ENCODE measurements around the gene FAM118B.
A peak's percentile ranks its signal among the peaks of the same experiment; 100 is the strongest.
"Not testable (repeated sequence)": the region's sequence is repeated elsewhere in the genome, so short reads cannot be mapped to it uniquely, and the experiment has no call there.

The FAM118B gene

GRCh38 chr11:126277780-126278179 lies 66.2 kb downstream of the FAM118B start:
- no peak for DNase-seq (ENCODE audit: low read depth)

- DNase-seq (ENCODE audit: low read depth): no peak
These were observed 67.6 kb downstream of the FAM118B start for GRCh38 chr11:126279191-126279590.

GRCh38 chr11:126280595-126280994 lies 69.0 kb downstream of the FAM118B start:
- DNase-seq (ENCODE audit: low read depth): no peak

- no peak for DNase-seq (ENCODE audit: low read depth)
These were observed 69.7 kb downstream of the FAM118B start for GRCh38 chr11:126281245-126281644.

- DNase-seq (ENCODE audit: low read depth): no peak
These were observed 70.1 kb downstream of the FAM118B start for GRCh38 chr11:126281666-126282175.

GRCh38 chr11:126282361-126282735 lies 70.8 kb downstream of the FAM118B start:
- DNase-seq (ENCODE audit: low read depth): no peak

GRCh38 chr11:126282736-126283591 lies 71.4 kb downstream of the FAM118B start, which contains the start of gene TIRAP:
TSS of gene TIRAP (plus strand) at chr11:126283093. CDS start at chr11:126290895, 7,802 bp downstream.
- no peak for DNase-seq (ENCODE audit: low read depth)

GRCh38 chr11:126284829-126285228 lies 73.2 kb downstream of the FAM118B start:
- DNase-seq (ENCODE audit: low read depth): peak; percentile 50

- DNase-seq (ENCODE audit: low read depth): no peak
These were observed 76.7 kb downstream of the FAM118B start for GRCh38 chr11:126288237-126288636.

GRCh38 chr11:126290887-126291286 lies 79.3 kb downstream of the FAM118B start:
- DNase-seq (ENCODE audit: low read depth): no peak

- DNase-seq (ENCODE audit: low read depth): no peak
These were observed 82.1 kb downstream of the FAM118B start for GRCh38 chr11:126293726-126294125.

GRCh38 chr11:126297004-126297403 lies 85.4 kb downstream of the FAM118B start:
- no peak for DNase-seq (ENCODE audit: low read depth)

GRCh38 chr11:126303623-126304456 lies 92.3 kb downstream of the FAM118B start, which contains the start of gene DCPS:
TSS of gene DCPS (plus strand) at chr11:126304060. CDS start at chr11:126304081, 21 bp downstream.
- DNase-seq (ENCODE audit: low read depth): peak; percentile 62

GRCh38 chr11:126304457-126305075 lies 93.0 kb downstream of the FAM118B start:
- DNase-seq (ENCODE audit: low read depth): no peak

GRCh38 chr11:126305699-126306098 lies 94.1 kb downstream of the FAM118B start:
- no peak for DNase-seq (ENCODE audit: low read depth)

- no peak for DNase-seq (ENCODE audit: low read depth)
These were observed 96.1 kb downstream of the FAM118B start for GRCh38 chr11:126307706-126308105.

GRCh38 chr11:126308271-126308671 lies 96.7 kb downstream of the FAM118B start:
- DNase-seq (ENCODE audit: low read depth): no peak

GRCh38 chr11:126308771-126309170 lies 97.2 kb downstream of the FAM118B start:
- DNase-seq (ENCODE audit: low read depth): not testable (repeated sequence)

GRCh38 chr11:126310200-126310991 lies 98.8 kb downstream of the FAM118B start:
- DNase-seq (ENCODE audit: low read depth): no peak

GRCh38 chr11:126310992-126311310 lies 99.4 kb downstream of the FAM118B start:
- DNase-seq (ENCODE audit: low read depth): no peak
